Cortex of kidney (tissue), 1 donor: Measurements from ENCODE around the gene CMTM7.

Source experiments
- DNase-seq: peaks from one replicate; lab custom pipeline; 2025; lab: John Stamatoyannopoulos, UW

Gene CMTM7

GRCh38 chr3:32492684-32493436 is 101.2 kb downstream of the CMTM7 start:
- DNase-seq: no peak

DNA sequence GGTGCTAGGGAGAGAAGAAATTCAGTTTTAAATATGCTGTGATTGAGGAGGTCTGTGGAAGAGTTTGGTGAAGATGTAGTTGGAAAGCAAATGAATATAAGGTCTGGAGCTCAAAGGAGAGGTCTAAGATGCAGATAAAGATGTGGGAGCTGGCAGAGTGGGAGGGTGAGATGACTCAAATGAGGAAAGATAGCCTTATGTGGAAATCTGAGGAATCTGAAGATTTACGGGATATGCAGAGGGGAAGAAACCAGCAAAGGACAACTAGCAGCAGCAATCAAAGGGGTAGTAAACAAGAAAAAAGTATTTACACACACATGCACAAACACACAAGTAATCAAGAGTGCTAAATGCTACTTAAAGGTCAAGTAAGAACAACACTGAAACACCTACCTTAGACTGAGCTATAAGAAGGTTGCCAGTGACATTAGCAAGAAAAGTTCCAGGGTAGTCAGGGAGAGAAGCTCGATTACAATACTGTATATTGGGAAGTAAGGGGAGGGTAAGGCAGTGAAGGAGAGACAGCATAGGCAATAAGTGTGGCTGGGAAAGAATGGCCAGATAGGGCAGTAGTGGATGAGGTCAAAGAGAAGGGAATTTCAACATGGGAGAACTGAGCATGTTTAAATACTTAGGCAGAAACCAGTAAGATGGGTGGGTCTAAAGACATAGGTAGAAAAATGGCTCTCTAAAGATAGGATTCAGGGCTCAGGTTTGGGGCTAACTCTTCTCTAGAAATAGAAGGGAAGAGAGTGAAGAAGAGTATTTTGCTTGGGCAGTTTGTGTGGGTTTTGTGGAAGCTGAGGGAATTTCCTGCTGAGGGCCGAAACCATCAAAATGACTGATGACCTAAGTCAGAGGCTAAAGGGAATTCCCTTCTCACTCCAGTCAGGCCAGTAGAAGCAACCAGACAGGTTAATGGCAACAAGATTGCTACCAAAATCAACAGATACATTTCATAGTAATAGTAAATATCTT is 102.1 kb downstream of the CMTM7 start:
- no peak for DNase-seq

GRCh38 chr3:32495085-32495484 is 103.4 kb downstream of the CMTM7 start:
- no peak for DNase-seq

DNA sequence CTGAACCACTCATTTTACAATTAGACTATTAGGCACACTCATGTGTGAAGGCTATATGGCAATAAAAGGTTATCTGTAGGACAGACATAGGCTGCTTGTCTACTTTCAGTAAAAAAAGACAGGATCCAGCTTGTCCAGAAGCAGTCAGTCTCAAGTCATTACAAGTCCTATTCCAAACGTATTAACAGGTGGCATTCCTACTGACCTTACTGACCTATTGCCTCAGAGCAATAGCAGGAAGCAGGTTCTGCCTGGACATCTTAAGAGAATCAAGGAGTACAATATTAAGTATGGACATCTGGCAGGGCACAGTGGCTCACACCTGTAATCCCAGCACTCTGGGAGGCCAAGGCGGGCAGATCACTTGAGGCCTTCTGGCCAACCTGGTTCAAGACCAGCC is 104.0 kb downstream of the CMTM7 start:
- DNase-seq: no peak

GRCh38 chr3:32498252-32498651 is 106.6 kb downstream of the CMTM7 start:
- no peak for DNase-seq

GRCh38 chr3:32498992-32499391 is 107.3 kb downstream of the CMTM7 start:
- DNase-seq: no peak

DNA sequence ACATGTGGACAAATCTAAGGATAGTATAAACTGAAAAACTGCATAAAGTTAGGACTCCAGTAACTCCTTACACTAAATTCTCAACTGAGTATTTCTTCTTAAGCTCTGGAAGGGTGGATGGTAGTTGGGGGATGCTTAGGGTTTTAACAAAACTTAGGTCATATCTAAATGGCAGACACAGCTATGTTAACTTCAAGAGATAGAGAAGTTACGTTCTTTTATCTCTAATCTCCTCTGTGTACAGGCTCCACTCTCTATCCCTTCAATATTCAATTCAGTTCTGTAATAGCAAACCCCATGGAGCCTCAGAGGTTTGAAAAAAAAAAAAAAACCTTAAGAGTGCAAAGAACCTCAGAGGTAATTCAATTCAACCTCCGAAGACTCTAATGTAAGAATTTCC is 107.9 kb downstream of the CMTM7 start:
- DNase-seq: no peak

DNA sequence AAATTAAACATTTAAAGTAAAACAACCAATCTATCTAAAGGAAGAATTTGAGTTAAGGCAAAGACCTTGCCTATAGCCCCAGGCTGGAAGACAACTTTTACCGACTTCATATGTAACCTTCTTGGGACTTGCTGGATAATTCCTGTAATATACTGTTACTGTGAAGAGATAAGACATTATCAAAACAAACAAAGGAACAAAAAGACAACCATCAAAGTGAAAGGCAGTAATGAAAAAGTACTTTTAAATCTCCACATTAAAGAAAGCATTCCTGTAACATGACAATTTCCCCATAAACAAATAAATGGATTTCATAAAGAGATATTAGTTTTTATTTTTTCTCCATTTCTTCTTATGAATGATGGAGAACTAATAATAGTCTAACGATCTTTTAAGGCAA is 108.6 kb downstream of the CMTM7 start:
- DNase-seq: no peak

GRCh38 chr3:32500880-32501782 is 109.5 kb downstream of the CMTM7 start:
- no peak for DNase-seq

GRCh38 chr3:32501783-32502117 is 110.1 kb downstream of the CMTM7 start:
- no peak for DNase-seq

DNA sequence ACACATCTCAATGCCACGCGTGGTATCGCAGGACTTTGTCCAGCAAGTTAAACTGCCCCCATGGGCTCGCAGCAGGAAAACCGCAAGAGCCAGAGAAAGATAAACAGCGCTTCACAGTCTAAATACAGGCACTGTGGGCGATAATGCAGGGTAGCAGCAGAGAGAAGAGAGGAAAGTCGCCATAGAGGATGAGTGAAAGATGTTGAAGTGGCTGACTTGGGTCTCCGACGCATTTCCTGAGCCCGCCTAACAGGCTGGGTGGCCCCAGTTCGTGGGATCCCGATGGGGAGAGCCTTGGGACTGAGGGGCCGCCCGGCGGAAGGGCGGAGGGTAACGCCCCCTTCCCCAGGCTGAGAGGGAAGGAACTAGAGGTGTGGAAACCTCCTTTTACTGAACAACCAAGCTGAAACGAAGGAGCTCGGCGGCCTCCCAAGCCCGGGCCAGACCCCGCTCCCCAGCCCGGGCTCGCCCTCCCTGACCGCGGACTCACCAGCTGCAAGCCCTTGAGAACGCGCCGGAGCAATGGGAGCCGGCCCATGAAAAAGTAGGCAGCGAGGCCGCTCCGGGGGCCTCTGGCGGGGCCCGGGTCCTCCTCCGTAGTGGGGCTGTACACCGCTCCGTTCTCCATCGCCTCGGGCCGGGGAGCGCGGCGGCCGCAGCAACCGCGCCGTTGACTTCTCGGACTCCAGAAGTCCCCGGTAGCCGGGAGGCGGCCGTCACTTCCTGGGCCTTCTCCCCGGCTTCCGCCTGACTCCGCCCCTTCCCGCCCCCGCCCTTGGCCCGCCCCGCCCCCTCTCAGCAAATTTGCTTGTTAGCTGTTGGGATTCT is 110.7 kb downstream of the CMTM7 start, which contains the start of gene CMTM6:
CMTM6 (minus strand) TSS at position 735 of the 828 bp plus-strand sequence; CDS start at position 628, 107 bp downstream.
- DNase-seq: no peak

GRCh38 chr3:32502946-32503286 is 111.3 kb downstream of the CMTM7 start:
- DNase-seq: no peak
